ENCODE data around the gene UBA7.
A peak's percentile ranks its signal among the peaks of the same experiment; 100 is the strongest.
"Not testable (repeated sequence)": the region's sequence is repeated elsewhere in the genome, so short reads cannot be mapped to it uniquely, and the experiment has no call there.

UBA7 gene

DNA sequence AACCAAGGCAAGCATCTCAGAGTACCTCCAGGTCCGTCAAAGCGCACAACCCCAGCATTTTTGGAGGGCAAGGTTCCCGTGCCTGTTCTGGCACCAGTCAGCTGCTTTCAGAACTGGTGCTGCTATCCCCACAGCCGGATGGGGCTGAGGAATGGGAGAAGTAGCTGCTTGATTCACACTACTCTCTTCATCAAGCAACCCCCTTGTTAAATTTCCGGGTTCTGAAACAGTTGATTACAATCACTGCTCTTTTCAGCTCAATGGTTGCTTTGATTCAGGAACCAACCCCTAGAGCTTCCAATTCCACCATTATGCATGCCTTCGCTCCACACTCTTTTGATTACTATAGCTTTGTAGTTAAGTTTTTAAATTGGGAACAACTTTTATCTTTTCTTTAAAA is 12.3 kb upstream of the UBA7 start:
- no peak overlapping the region for H3K4me3 Mint-ChIP-seq
- H3K4me1 Mint-ChIP-seq (ENCODE audit: low read depth) = no peaks in the 10 kb centered on the region
- H3K27ac Mint-ChIP-seq = no peak overlapping the region
- H3K9me3 Mint-ChIP-seq (ENCODE audit: low read depth) = no peaks in the 10 kb centered on the region
- H3K27me3 Mint-ChIP-seq = no peaks in the 10 kb centered on the region
- no peaks in the 10 kb centered on the region for H3K36me3 Mint-ChIP-seq

DNA sequence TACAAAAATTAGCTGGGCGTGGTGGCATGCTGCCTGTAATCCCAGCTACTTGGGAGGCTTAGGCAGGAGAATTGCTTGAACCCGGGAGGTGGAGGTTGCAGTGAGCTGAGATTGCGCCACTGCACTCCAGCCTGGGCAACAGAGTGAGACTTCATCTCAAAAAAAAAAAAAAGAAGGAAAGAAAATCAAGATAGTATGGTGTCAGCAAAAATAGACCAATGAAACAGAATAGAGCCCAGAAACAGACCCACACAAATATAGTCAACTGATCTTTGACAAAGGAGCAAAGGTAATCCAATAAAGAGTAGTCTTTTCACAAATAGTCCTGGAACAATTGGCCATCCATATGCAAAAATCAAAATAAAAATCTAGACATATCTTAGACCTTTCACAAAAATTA is 9.4 kb upstream of the UBA7 start:
- H3K36me3 Mint-ChIP-seq; H3K4me1 Mint-ChIP-seq (ENCODE audit: low read depth); H3K27me3 Mint-ChIP-seq; H3K27ac Mint-ChIP-seq; H3K4me3 Mint-ChIP-seq; H3K9me3 Mint-ChIP-seq (ENCODE audit: low read depth): not testable (repeated sequence)

DNA sequence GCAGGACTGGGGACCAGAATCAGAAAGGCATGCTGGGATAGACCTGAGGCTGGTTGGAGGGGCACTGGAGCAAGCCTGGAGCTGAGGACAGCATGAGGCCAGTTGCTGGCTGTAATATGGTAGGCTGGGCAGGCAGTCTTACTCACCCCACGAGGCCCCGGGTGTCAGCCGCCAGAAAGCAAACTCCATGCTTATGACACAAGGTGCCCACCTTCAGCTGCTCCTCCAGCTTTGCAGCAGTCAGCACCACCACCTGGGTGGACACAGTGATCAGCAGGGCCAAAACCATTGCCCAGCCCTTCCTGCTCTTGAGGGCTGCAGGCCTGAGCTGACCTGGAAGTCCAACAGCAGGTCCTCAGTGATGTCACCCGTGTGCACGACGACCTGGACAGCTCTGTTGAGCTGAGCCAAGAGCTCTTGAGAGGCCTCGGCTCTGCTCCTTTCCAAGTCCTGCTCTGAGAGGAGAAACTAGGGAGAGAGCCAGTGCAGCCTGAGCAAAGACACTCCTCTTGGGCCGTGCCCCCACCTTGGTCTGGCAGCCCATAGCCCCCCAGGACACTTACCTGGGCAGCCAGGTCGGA is 747 bp downstream of the UBA7 start:
- H3K4me3 Mint-ChIP-seq = peak overlapping the region; percentile 93
- peaks cover 42% of the 10 kb centered on the region for H3K4me1 Mint-ChIP-seq (ENCODE audit: low read depth)
- no peaks in the 10 kb centered on the region for H3K27me3 Mint-ChIP-seq
- no peaks in the 10 kb centered on the region for H3K9me3 Mint-ChIP-seq (ENCODE audit: low read depth)
- no peaks in the 10 kb centered on the region for H3K36me3 Mint-ChIP-seq
- peak overlapping the region; percentile 96 for H3K27ac Mint-ChIP-seq

DNA sequence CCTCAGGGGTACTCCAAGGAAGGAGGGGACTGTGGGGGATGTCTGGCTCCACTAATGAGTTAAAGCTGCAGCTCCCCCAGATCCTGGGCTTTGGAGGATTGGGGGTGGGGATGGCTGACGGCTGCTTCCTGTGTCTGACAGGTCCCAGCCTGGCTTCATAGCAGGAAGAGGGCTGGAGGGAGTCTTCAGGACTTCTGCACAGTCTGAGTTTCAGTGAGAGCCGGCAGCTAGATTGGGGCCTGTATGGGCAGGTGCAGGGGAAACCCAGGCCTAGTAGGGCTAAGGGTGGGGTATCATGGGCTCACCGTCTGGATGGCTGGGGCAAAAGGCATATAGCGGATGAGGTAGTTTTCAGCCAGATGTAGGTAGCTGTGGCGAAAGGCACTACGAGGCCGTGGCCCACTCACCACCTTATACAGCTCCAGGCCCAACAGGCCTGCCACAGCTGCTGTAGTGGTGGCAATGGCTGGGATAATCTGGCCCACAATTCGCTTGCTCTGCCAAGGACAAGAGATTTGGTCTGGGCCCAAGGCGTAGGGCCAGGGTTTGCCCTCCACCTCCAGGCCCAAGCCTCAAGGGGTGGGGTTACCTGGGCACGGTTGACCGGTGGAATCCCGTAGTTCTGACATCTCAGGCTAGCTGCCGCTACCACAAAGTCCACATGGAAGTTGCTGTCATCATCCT is 6.2 kb downstream of the UBA7 start:
- no peak overlapping the region for H3K4me3 Mint-ChIP-seq
- H3K9me3 Mint-ChIP-seq (ENCODE audit: low read depth) = no peaks in the 10 kb centered on the region
- no peaks in the 10 kb centered on the region for H3K36me3 Mint-ChIP-seq
- H3K27ac Mint-ChIP-seq = peak overlapping the region; percentile 67
- H3K27me3 Mint-ChIP-seq = no peaks in the 10 kb centered on the region
- peaks cover 61% of the 10 kb centered on the region for H3K4me1 Mint-ChIP-seq (ENCODE audit: low read depth)

DNA sequence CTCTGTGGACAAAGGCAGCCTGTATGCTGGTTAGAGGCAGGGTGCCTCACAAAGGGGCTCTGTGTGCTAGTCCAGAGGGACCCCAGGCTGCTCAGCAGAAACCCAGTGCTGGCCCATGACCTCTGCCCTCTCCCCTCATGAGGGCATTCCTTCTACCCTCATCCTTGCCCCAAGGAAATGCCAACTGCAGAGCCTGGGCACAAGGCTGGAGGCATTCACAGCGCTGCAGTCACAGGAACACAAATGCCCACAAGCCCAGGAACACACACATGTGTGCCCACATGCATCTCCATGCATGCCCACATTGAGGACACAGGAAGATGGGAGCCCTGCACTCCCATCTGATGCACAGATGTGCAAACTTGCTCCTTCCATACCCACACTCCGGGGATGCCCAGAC is 6.9 kb downstream of the UBA7 start:
- Mint-ChIP-seq H3K9me3 (ENCODE audit: low read depth) (no peaks in the 10 kb centered on the region), H3K36me3 (no peaks in the 10 kb centered on the region), H3K27me3 (no peaks in the 10 kb centered on the region), H3K4me3 (peak overlapping the region; percentile 9), H3K27ac (peak overlapping the region; percentile 69), H3K4me1 (ENCODE audit: low read depth) (peaks cover 58% of the 10 kb centered on the region)

DNA sequence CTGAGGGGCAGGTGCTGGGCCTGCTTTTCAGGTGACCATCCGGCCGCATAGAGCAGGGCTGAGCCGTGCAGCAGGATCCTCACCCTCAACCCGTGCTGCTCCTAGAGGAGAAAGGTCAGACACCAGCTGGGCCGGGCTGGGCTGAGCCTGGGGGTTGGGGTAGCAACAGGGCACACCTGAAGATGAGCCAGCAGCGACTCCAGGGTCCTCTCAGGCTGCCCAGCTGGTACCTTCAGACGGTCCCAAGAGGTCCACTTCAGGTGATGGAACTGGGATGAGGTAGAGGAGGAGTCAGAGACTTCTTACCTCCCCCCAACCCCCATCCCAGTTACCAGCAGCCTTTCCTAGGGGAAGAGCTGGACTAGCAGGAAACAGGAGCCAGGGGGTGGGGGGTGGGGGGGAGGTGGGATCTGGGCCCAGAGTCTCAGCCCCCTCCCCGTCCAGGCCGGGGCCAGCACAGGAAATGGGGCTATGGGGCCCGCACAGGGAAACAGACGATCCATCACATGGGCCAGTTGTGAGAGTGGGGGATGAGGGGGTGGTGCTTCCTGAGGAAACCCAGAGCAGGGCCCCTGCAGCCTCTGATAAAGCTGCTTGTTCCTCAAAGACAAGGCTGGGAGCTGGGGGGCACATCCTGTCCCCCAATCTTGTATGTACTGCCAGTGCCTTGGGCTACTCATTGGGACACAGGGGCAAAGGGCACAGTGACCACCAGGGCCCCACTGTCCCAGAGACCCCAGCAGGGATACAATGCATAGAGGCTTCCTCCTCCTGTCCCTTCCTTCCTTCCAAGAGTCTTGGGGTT is 7.7 kb downstream of the UBA7 start:
- H3K36me3 Mint-ChIP-seq = no peaks in the 10 kb centered on the region
- peak overlapping the region; percentile 32 for H3K4me3 Mint-ChIP-seq
- peaks cover 54% of the 10 kb centered on the region for H3K4me1 Mint-ChIP-seq (ENCODE audit: low read depth)
- H3K27ac Mint-ChIP-seq = peak overlapping the region; percentile 69
- no peaks in the 10 kb centered on the region for H3K9me3 Mint-ChIP-seq (ENCODE audit: low read depth)
- peaks cover 2% of the 10 kb centered on the region for H3K27me3 Mint-ChIP-seq

DNA sequence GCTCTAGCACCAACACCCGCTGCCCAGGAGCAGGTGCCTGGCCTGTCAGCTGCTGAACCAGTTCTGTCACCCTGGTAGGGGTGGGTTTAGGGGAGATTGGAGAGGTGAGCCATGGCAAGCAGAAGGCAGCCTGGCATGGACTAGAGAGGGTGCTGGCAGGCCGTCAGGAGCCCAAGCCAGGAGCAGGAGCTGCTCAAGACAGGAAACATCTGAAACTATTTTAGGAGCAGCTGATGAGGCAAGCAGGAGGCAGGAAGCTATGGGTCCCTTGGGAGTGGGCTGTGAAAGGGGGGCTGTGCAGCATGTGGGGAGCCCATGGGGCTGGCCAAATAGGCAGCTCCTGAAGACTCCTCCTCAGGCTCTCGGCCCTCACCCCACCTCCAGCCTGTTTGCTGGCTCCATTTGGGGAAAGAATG is 8.4 kb downstream of the UBA7 start:
- Mint-ChIP-seq H3K4me3 (peak overlapping the region; percentile 51), H3K36me3 (no peaks in the 10 kb centered on the region), H3K27me3 (peaks cover 4% of the 10 kb centered on the region), H3K27ac (peak overlapping the region; percentile 42), H3K4me1 (ENCODE audit: low read depth) (peaks cover 54% of the 10 kb centered on the region), H3K9me3 (ENCODE audit: low read depth) (no peaks in the 10 kb centered on the region)

DNA sequence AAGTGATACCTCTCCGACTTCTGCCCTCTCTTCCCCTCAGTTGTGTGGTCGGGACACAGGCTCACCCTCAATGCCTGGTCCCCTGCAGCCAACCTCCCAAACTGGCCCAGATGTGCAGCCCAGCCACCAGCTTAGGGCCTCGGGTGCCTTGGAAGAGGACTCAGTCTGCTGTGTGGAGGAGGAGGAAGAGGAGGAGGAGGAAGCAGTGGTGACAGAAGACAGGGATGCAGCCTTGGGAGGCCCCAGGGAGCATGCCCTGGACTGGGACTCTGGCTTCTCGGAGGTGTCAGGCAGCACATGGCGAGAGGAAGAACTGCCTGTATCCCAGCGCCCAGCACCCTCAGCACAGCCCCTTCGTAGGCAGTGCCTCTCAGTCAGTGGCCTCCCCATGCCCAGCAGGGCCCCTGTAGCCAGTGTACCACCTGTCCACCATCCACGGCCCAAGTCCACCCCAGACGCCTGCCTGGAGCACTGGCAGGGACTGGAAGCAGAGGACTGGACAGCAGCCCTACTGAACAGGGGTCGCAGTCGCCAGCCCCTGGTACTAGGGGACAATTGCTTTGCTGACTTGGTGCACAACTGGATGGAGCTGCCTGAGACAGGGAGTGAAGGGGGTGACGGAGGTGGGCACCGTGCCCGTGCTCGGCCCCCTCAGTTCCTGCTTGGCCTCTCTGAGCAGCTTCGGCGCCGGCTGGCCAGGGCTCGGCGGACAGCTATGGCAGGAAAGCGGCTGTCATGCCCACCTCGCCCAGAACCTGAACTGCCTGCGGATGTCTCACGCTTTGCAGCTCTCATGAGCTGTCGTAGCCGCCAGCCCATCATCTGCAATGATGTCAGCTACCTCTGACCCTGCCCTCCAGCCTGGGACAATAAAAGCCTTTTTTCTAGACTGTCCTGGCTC is 9.4 kb downstream of the UBA7 start:
- peaks cover 50% of the 10 kb centered on the region for H3K4me1 Mint-ChIP-seq (ENCODE audit: low read depth)
- H3K4me3 Mint-ChIP-seq = peak overlapping the region; percentile 90
- no peaks in the 10 kb centered on the region for H3K9me3 Mint-ChIP-seq (ENCODE audit: low read depth)
- H3K27ac Mint-ChIP-seq = peak overlapping the region; percentile 54
- H3K27me3 Mint-ChIP-seq = peaks cover 4% of the 10 kb centered on the region
- no peaks in the 10 kb centered on the region for H3K36me3 Mint-ChIP-seq

DNA sequence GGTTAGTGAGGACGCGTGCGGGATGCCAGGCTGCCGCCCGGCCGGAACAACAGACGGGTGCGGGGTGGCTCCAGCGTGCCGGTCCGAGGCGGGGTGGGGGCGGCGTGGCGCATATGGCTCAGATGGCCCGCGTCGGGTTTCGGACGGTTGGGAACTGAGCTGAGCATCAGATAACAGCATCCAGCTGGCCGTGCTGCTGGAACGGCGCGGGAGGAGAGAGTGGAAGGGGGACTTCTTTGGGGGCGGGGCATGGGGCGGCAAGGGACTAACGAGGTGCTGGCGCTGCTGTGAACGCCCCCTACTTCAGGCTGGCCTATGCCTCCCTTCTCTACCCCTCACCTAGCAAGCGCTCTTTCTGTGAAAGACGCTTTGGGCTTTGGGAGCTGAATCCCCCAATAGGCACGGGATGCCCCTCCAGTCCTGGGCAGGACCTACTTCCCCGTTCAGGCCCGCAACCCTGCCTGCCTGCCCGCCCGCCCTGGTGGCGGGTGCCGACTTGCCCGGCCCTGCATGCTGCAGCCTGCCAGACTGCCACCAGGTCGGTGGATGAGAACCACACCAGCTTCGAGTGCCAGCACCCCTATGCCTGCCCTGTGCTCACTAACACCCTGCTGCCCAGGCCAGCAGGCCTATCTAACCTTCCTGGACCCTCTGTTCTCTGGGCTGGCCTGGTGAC is 10.2 kb downstream of the UBA7 start:
- peaks cover 4% of the 10 kb centered on the region for H3K27me3 Mint-ChIP-seq
- no peaks in the 10 kb centered on the region for H3K9me3 Mint-ChIP-seq (ENCODE audit: low read depth)
- H3K36me3 Mint-ChIP-seq = no peaks in the 10 kb centered on the region
- H3K4me3 Mint-ChIP-seq = peak overlapping the region; percentile 90
- peaks cover 48% of the 10 kb centered on the region for H3K4me1 Mint-ChIP-seq (ENCODE audit: low read depth)
- H3K27ac Mint-ChIP-seq = peak overlapping the region; percentile 54

DNA sequence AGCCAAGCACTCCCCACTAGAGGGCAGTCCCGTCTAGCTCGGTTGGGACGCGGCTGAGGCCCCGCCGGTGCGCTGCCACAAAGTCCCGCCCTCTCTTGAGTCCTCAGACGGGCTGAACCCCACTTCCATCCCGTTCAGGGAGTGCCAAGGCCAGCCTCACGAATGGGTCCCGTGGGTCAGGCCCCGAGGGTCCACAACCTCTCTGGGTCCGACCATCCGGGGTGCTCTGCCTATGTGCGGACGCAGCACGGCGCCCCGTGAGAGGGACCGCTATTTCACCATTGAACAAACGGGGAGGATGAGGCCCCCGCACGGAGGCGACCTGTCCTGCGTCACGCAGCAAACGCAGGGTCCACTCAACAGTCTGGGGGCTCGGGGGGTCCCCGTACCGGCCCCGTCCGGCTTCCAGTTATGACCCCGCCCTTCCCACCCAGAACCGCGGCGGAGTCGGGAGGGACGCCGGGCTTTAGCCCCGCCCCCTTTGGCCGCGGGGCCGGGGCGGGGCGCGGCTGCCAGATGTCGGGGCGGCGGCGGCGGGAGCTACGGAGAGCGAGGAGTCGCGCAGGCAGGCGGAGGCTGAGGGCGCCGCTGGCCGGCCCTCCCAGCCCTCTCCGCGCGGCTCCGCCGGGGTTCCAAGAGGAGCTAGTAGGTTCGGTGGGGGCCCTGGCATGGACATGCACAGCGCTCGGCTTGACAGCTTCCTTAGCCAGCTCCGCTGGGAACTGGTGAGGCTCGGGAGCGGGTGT is 10.9 kb downstream of the UBA7 start, which contains the start of gene INKA1:
Gene INKA1, plus strand, starts transcription at position 543 of the 746 bp plus-strand sequence. Its CDS starts 132 bp downstream, at position 675.
- no peaks in the 10 kb centered on the region for H3K36me3 Mint-ChIP-seq
- peaks cover 41% of the 10 kb centered on the region for H3K4me1 Mint-ChIP-seq (ENCODE audit: low read depth)
- no peaks in the 10 kb centered on the region for H3K9me3 Mint-ChIP-seq (ENCODE audit: low read depth)
- H3K27ac Mint-ChIP-seq = peak within 1 kb of the TSS; percentile 86
- peak within 1 kb of the TSS; percentile 90 for H3K4me3 Mint-ChIP-seq
- peaks cover 4% of the 10 kb centered on the region for H3K27me3 Mint-ChIP-seq

DNA sequence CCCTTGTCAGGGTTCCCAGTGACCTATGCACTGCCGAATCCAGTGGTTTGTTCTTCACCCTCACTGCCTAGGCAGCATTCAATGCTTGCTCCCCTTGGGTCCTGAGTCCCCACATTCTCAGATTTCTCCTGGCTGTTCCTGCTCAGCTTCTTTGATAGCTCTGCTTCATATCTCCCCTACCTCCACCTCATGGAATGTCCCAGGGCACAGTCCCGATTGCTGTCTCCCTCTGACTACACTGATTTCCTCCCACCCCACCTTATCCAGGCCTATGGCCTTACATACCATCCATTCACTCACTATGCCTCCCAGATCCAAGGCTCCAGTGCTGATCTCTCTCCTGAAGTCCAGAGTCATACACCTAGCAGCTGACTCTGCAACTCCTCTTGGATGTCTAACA is 12.6 kb downstream of the UBA7 start:
- no peaks in the 10 kb centered on the region for H3K36me3 Mint-ChIP-seq
- H3K9me3 Mint-ChIP-seq (ENCODE audit: low read depth) = no peaks in the 10 kb centered on the region
- H3K27me3 Mint-ChIP-seq = peaks cover 4% of the 10 kb centered on the region
- peak overlapping the region; percentile 90 for H3K4me3 Mint-ChIP-seq
- no peak overlapping the region for H3K27ac Mint-ChIP-seq
- H3K4me1 Mint-ChIP-seq (ENCODE audit: low read depth) = peaks cover 24% of the 10 kb centered on the region

DNA sequence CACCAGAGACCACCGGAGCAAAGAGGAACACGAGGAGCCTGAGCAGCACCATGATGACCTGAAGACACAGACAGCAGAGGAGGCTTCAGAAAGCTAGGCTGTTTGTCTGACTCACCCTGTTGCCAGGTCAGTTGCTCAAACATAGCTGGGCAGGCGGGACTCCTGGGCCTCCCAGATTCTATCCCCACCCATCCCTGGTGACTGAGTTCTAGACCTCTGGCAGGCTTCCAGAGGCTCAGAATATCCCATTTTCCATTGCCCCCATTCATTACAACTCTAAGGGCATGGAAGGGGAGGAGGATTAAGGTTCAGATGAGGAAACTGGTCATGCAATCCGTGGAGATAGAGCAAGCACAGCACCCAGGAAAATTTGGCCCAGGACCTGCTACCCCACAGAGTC is 14.0 kb downstream of the UBA7 start, which contains the start of gene CDHR4:
Gene CDHR4, minus strand, starts transcription at position 113 of the 400 bp plus-strand sequence. Its CDS starts 61 bp downstream, at position 52.
- Mint-ChIP-seq H3K27ac (no peak within 1 kb of the TSS), H3K36me3 (no peaks in the 10 kb centered on the region), H3K27me3 (peaks cover 4% of the 10 kb centered on the region), H3K4me3 (no peak within 1 kb of the TSS), H3K9me3 (ENCODE audit: low read depth) (no peaks in the 10 kb centered on the region), H3K4me1 (ENCODE audit: low read depth) (peaks cover 11% of the 10 kb centered on the region)

DNA sequence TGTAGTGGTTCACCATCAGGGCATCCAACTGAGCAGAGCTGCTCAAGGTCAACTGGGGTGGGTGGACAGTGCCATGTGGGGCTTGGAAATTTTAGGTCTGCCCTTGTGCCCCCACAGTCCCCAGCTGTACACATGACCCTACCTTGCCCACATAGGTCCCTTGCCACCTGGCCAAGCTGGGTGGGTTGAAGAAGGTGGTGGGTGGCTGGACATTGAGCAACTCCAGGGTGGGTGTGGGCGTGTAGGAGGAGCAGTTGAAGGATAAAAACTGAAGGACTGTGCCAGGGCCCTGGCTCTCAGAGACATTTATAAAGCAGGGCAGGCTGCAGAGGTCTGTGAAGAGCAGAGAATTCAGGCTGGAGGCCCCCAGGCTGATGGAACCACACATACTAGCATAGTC is 14.6 kb downstream of the UBA7 start:
- no peak overlapping the region for H3K4me3 Mint-ChIP-seq
- no peak overlapping the region for H3K27ac Mint-ChIP-seq
- H3K9me3 Mint-ChIP-seq (ENCODE audit: low read depth) = no peaks in the 10 kb centered on the region
- peaks cover 4% of the 10 kb centered on the region for H3K27me3 Mint-ChIP-seq
- peaks cover 8% of the 10 kb centered on the region for H3K4me1 Mint-ChIP-seq (ENCODE audit: low read depth)
- H3K36me3 Mint-ChIP-seq = no peaks in the 10 kb centered on the region

Data from activated naive CD8-positive, alpha-beta T cell (primary cell).